ENCODE data around the gene DBH. TPM values are rescaled to one million over a fixed set of nuclear protein-coding genes. Genes with fewer than 3 reads are reported as not detected.

Gene DBH
- total RNA-seq, 4 donors from 2014 or later = not detected

- Histone ChIP-seq H3K4me3 (no peak overlapping the region), H3K27ac (no peak overlapping the region), H3K36me3 (no peaks in the 10 kb centered on the region), H3K27me3 (peaks cover 0 to 38% (median 0%) of the 10 kb centered on the region in 4 donors), H3K9me3 (no peaks in the 10 kb centered on the region), H3K4me1 (peaks cover 0 to under 1% (median 0%) of the 10 kb centered on the region in 3 donors)
- WGBS, 2 donors = 65 to 84% methylated on average over 5 to 9 of the region's 27 CpGs
- TF ChIP-seq CTCF (IDR thresholded peaks at IDR 0.05) = no peak
- no peak for TF ChIP-seq POLR2A (IDR thresholded peaks at IDR 0.05)
- no peak for DNase-seq
- intact Hi-C loops (cut with DNase I) = no loop called here
Observed at GRCh38 chr9:133664173-133665050, 28.2 kb downstream of the DBH start.

- 85 to 92% methylated on average over 4 to 9 of the region's 13 CpGs for WGBS, 2 donors
- H3K36me3 ChIP-seq = no peaks in the 10 kb centered on the region
- no peak overlapping the region for H3K27ac ChIP-seq
- TF ChIP-seq CTCF (IDR thresholded peaks at IDR 0.05) (no peak), POLR2A (IDR thresholded peaks at IDR 0.05) (no peak)
- intact Hi-C loops (cut with DNase I) = no loop called here
- peaks cover 0 to 31% (median 0%) of the 10 kb centered on the region in 4 donors for H3K27me3 ChIP-seq
- H3K9me3 ChIP-seq = no peaks in the 10 kb centered on the region
- DNase-seq = no peak
- H3K4me1 ChIP-seq = no peaks in the 10 kb centered on the region
- H3K4me3 ChIP-seq = no peak overlapping the region
Observed at GRCh38 chr9:133665096-133665495, 28.9 kb downstream of the DBH start.

GRCh38 chr9:133665535-133665934 is 29.4 kb downstream of the DBH start:
- Histone ChIP-seq H3K9me3 (no peaks in the 10 kb centered on the region), H3K27ac (no peak overlapping the region), H3K4me3 (no peak overlapping the region), H3K36me3 (no peaks in the 10 kb centered on the region), H3K4me1 (no peaks in the 10 kb centered on the region), H3K27me3 (peaks cover 0 to 27% (median 0%) of the 10 kb centered on the region in 4 donors)
- TF ChIP-seq POLR2A (IDR thresholded peaks at IDR 0.05) (no peak), CTCF (IDR thresholded peaks at IDR 0.05) (no peak)
- DNase-seq = no peak
- WGBS, 2 donors = 76 to 94% methylated on average over 7 to 8 of the region's 12 CpGs
- intact Hi-C loops (cut with DNase I) = no loop called here

- Histone ChIP-seq H3K9me3 (no peaks in the 10 kb centered on the region), H3K36me3 (no peaks in the 10 kb centered on the region), H3K4me1 (no peaks in the 10 kb centered on the region), H3K27me3 (peaks cover 0 to 19% (median 0%) of the 10 kb centered on the region in 4 donors), H3K27ac (no peak overlapping the region), H3K4me3 (no peak overlapping the region)
- intact Hi-C loops (cut with DNase I) = no loop called here
- TF ChIP-seq CTCF (IDR thresholded peaks at IDR 0.05) = no peak
- no peak for TF ChIP-seq POLR2A (IDR thresholded peaks at IDR 0.05)
- no peak for DNase-seq
- 41 to 68% methylated on average over 4 to 8 of the region's 9 CpGs for WGBS, 2 donors
Observed at GRCh38 chr9:133666387-133666786, 30.2 kb downstream of the DBH start.

- no peaks in the 10 kb centered on the region for H3K4me1 ChIP-seq
- no peaks in the 10 kb centered on the region for H3K36me3 ChIP-seq
- TF ChIP-seq CTCF (IDR thresholded peaks at IDR 0.05) (no peak), POLR2A (IDR thresholded peaks at IDR 0.05) (no peak)
- 61 to 63% methylated on average over 9 to 10 of the region's 11 CpGs for WGBS, 2 donors
- intact Hi-C loops (cut with DNase I) = no loop called here
- no peak for DNase-seq
- H3K4me3 ChIP-seq = no peak overlapping the region
- no peaks in the 10 kb centered on the region for H3K9me3 ChIP-seq
- H3K27ac ChIP-seq = no peak overlapping the region
- H3K27me3 ChIP-seq = peaks cover 0 to 15% (median 0%) of the 10 kb centered on the region in 4 donors
Observed at GRCh38 chr9:133666845-133667244, 30.7 kb downstream of the DBH start.

Measured in esophagus squamous epithelium (tissue), 5 donors.